Loucy (cell line): ENCODE measurements around the gene DENND4A.

Source experiments
- H2AFZ ChIP-seq: fragments of 200-600 bp; sonication (generic); 2 replicates; pipeline ENCODE4 v1.6.0; 2016; ENCODE audit warnings: antibody characterized with exemption, mild to moderate bottlenecking, low read length, moderate library complexity
- H3F3A ChIP-seq: fragments of 200-600 bp; 2 replicates; pipeline ENCODE4 v1.6.0; 2016; ENCODE audit warnings: antibody characterized with exemption, low read depth, mild to moderate bottlenecking
- H3K27me3 ChIP-seq: fragments of 200-600 bp; sonication (generic); 2 replicates; pipeline ENCODE4 v1.6.1; 2014; ENCODE audit warnings: low read length, mild to moderate bottlenecking; ENCODE audit not compliant: insufficient read depth, poor library complexity, severe bottlenecking
- H3K36me3 ChIP-seq: fragments of 200-600 bp; sonication (generic); 2 replicates; pipeline ENCODE4 v1.6.1; 2016; ENCODE audit warnings: low read length; ENCODE audit not compliant: insufficient read depth
- H3K4me1 ChIP-seq: fragments of 200-600 bp; sonication (generic); 2 replicates; pipeline ENCODE4 v1.5.1; 2014; ENCODE audit warnings: low read length, mild to moderate bottlenecking; ENCODE audit not compliant: insufficient read depth, poor library complexity, severe bottlenecking
- H3K4me2 ChIP-seq: fragments of 200-600 bp; sonication (generic); 2 replicates; pipeline ENCODE4 v1.6.0; 2014; ENCODE audit warnings: antibody characterized with exemption, low read length, low read depth, mild to moderate bottlenecking; ENCODE audit not compliant: poor library complexity, severe bottlenecking
- H3K4me3 ChIP-seq: fragments of 200-600 bp; sonication (generic); 2 replicates; pipeline ENCODE4 v1.5.1; 2014; ENCODE audit warnings: low read length, mild to moderate bottlenecking, mixed read lengths; ENCODE audit not compliant: poor library complexity, severe bottlenecking
- H3K79me2 ChIP-seq: fragments of 200-600 bp; sonication (generic); 2 replicates; pipeline ENCODE4 v1.6.1; 2014; ENCODE audit warnings: low read length; ENCODE audit not compliant: insufficient read depth
- H3K9ac ChIP-seq: fragments of 200-600 bp; sonication (generic); 2 replicates; pipeline ENCODE4 v1.6.0; 2014; ENCODE audit warnings: mild to moderate bottlenecking, low read depth, low read length, moderate library complexity; ENCODE audit not compliant: poor library complexity, severe bottlenecking
- H3K9me2 ChIP-seq: fragments of 200-600 bp; sonication (generic); replicated peaks from 2 replicates; pipeline ENCODE4 v1.6.1; 2016; ENCODE audit warnings: low read depth, low read length, mixed read lengths
- H3K9me3 ChIP-seq: fragments of 200-600 bp; sonication (generic); 2 replicates; pipeline ENCODE4 v1.6.1; 2014; ENCODE audit warnings: mild to moderate bottlenecking, antibody characterized with exemption, low read length, low read depth; ENCODE audit not compliant: insufficient read depth
- H4K20me1 ChIP-seq: fragments of 200-600 bp; sonication (generic); 2 replicates; pipeline ENCODE4 v1.6.0; 2014; ENCODE audit warnings: antibody characterized with exemption, low read length, mild to moderate bottlenecking; ENCODE audit not compliant: insufficient read depth, poor library complexity, severe bottlenecking
- CTCF ChIP-seq: fragments of 200-600 bp; sonication (generic); conservative IDR thresholded peaks from 2 replicates; pipeline ENCODE4 v1.5.1; 2014; ENCODE audit warnings: mild to moderate bottlenecking, antibody characterized with exemption, low read length
- EZH2phosphoT487 ChIP-seq: fragments of 200-600 bp; IDR thresholded peaks from 2 replicates; pipeline ENCODE4 v1.6.1; 2018; ENCODE audit warnings: antibody characterized with exemption, mild to moderate bottlenecking, moderate library complexity, borderline replicate concordance

Gene DENND4A

DNA sequence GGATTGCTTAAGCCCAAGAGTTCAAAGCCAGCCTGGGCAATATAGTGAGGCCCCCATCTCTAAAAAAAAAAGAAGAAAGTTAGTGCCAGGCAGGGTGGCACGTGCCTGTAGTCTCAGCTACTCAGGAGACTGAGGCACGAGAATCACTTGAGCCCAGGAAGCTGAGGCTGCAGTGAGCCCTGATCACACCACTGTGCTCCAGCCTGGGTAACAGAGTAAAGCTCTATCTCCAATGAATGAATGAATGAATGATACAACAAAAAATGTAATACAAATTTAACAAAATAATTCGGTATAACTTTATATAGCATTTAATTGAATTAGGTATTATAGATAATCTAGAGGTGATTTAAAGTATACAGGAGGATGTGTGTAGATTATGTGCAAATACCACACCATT is 29.7 kb downstream of the DENND4A start:
- Histone ChIP-seq H3K9me2 (no peaks in the 10 kb centered on the region), H3F3A (no peaks in the 10 kb centered on the region), H4K20me1 (no peaks in the 10 kb centered on the region), H3K27me3 (no peaks in the 10 kb centered on the region), H3K4me2 (no peak overlapping the region), H3K4me3 (no peak overlapping the region), H3K9ac (no peak overlapping the region), H3K4me1 (no peaks in the 10 kb centered on the region), H3K79me2 (peaks cover 3% of the 10 kb centered on the region), H3K9me3 (no peaks in the 10 kb centered on the region), H2AFZ (no peak overlapping the region), H3K36me3 (no peaks in the 10 kb centered on the region)
- TF ChIP-seq CTCF (no peak), EZH2phosphoT487 (no peak)

GRCh38 chr15:65761210-65761926 is 30.7 kb downstream of the DENND4A start:
- H3K4me2 ChIP-seq: no peak overlapping the region
- no peak overlapping the region for H2AFZ ChIP-seq
- H3K27me3 ChIP-seq: no peaks in the 10 kb centered on the region
- no peaks in the 10 kb centered on the region for H4K20me1 ChIP-seq
- no peaks in the 10 kb centered on the region for H3K9me2 ChIP-seq
- no peak overlapping the region for H3K9ac ChIP-seq
- H3K4me1 ChIP-seq: no peaks in the 10 kb centered on the region
- H3K9me3 ChIP-seq: no peaks in the 10 kb centered on the region
- H3K4me3 ChIP-seq: no peak overlapping the region
- H3F3A ChIP-seq: no peaks in the 10 kb centered on the region
- no peaks in the 10 kb centered on the region for H3K36me3 ChIP-seq
- TF ChIP-seq CTCF: no peak
- TF ChIP-seq EZH2phosphoT487: no peak
- H3K79me2 ChIP-seq: peaks cover 3% of the 10 kb centered on the region; the same call in 1 of the 2 replicates

DNA sequence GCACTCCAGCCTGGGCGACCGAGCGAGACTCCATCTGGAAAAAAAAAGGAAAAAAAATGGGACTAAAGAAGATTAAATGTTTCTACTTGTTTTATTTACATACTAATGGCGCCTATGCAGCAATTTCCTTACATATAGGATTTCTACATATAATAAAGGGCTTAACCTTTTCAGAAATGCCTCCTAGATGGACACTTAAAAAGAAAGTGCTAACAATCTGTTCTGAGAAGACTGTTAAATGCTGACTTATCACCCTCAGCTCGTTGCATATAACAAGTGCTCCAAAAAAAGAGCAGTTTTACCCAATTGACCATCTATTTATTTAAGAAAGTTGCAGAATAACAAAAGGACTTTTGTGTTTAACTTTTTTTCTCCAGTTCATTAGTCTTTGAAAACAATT is 32.7 kb downstream of the DENND4A start:
- H3K9ac ChIP-seq: no peak overlapping the region
- H3K27me3 ChIP-seq: no peaks in the 10 kb centered on the region
- H3K4me2 ChIP-seq: no peak overlapping the region
- no peaks in the 10 kb centered on the region for H3F3A ChIP-seq
- no peaks in the 10 kb centered on the region for H3K9me2 ChIP-seq
- H4K20me1 ChIP-seq: no peaks in the 10 kb centered on the region
- H3K4me1 ChIP-seq: no peaks in the 10 kb centered on the region
- H3K4me3 ChIP-seq: no peak overlapping the region
- TF ChIP-seq EZH2phosphoT487 (no peak), CTCF (no peak)
- no peaks in the 10 kb centered on the region; the same call in 1 of the 2 replicates for H3K36me3 ChIP-seq
- H3K79me2 ChIP-seq: peaks cover 3% of the 10 kb centered on the region; the same call in 1 of the 2 replicates
- H2AFZ ChIP-seq: no peak overlapping the region
- no peaks in the 10 kb centered on the region for H3K9me3 ChIP-seq
